ENCODE data around the gene CA6.

GRCh38 chr1:8947127-8947691 is 1.5 kb downstream of the CA6 start:
- TF ChIP-seq CTCF (IDR thresholded peaks at IDR 0.05): no peak
- TF ChIP-seq POLR2A (IDR thresholded peaks at IDR 0.05): no peak
- TF ChIP-seq POLR2AphosphoS5 (IDR thresholded peaks at IDR 0.05): no peak

Measured in prostate gland (tissue), 2 donors.